HG03196 (cell line): ENCODE results near the gene GRWD1.

Experiments
- ATAC-seq: cut with Tn5 transposase; IDR thresholded peaks from one replicate; pipeline ENCODE4 v1.9.1; 2021; ENCODE audit not compliant: unreplicated experiment

Gene GRWD1

DNA sequence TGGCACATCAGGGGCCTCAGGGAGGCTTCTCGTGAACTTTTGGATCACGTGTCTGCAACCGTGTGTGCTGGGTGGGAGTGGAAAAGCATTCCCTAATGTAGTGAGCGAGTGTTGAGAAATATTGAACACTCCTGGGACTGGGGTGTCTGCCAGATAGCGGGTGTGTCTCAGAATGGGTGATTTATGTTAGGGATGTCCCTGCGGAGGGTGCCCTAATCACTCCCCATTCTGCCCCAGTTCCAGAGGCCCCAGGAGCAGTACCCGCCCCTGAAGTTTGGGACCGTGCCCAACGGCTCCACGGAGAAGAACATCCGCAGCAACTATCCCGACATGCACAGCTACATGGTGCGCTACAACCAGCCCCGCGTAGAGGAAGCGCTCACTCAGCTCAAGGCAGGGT is 24.2 kb upstream of the GRWD1 start:
- ATAC-seq: no peak

DNA sequence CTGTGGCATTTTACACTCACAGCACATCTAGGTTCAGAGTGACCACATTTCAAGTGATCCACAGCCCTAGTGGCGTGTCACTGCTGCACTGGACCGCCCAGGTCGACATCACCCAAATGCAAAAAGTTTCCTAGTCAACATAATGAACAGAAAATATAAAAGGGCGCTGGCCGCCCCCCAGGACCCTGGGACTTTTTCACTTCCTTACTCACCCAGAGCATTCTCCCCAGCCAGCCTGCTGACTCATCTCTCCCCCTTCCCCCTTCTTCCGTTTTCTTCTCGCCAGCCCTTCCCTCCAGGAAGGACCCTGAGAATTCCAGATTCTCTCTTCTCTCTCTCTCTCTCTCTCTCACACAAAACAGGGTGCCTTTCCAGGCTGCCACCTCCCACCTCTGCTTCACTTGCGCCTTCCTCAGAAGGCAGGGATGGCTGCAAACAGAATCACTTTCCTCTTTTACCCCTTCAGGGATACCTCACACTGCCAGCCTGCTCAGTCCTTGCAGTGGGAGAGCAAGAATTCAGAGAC is 21.0 kb upstream of the GRWD1 start:
- no peak for ATAC-seq

GRCh38 chr19:48428670-48429069 is 17.1 kb upstream of the GRWD1 start:
- no peak for ATAC-seq

DNA sequence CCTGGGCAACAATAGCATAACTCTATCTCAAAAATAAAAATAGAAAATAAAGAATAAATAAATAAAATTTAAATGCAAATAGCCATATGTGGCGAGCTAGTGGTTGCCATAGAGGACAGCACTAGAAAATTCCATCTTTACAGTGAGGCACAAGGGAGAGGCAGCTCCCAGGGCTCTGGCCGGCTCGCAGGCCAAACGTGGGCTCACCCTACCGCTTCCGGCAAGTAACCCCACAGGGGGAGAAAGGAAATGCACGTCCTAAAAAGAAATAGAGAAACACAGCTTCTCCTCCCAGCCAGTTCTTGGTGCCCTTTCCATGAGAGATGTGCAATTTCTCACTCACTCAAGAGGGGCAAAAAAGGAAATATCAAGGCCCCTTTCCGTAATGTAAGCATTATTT is 12.4 kb upstream of the GRWD1 start:
- ATAC-seq: no peak

DNA sequence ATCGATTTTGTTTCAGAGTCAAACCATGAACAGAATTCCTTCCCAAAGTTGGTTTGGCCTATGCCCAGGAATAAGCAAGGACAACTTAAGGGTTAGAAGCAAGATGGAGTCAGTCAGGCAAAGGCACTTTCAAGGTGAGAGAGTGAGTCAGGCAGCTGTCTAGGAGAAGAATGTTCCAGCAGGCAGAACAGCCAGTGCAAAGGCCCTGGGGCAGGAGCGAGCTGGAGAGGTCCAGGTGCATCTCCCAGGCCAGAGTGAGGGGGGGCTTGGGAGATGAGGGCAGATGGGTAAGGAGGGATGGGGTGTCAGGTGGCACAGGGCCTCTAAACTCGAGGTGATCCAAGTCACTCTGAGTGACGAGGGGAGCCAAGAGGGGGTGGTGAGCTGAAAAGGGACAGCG is 9.2 kb upstream of the GRWD1 start:
- ATAC-seq: no peak

GRCh38 chr19:48441360-48442050 is 4.3 kb upstream of the GRWD1 start:
- ATAC-seq: no peak

GRCh38 chr19:48442116-48443035 is 3.4 kb upstream of the GRWD1 start:
- no peak for ATAC-seq

- ATAC-seq: no peak
Measured at GRCh38 chr19:48443256-48443655, 2.5 kb upstream of the GRWD1 start.

DNA sequence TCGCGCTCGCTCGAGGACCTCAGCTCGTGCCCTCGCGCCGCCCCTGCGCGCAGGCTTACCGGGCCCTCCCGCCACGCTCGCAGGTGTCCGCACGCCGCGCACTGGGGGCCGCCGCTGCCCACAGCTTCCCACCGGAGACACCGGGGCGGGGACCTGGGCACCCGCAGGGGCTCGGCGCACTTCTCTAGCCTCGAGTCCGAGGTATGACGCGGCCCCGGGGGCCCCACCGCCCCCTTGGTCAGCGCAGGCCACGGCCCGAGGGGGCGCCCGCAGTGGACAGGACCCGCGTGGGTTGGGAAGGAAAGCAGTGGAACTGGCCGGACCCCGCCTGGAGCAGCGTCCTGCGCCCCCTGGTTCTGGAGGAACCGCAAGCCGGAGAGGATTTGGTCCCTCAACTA is 2.1 kb upstream of the GRWD1 start:
- ATAC-seq: no peak

GRCh38 chr19:48444129-48444935 is 1.5 kb upstream of the GRWD1 start:
- no peak for ATAC-seq

DNA sequence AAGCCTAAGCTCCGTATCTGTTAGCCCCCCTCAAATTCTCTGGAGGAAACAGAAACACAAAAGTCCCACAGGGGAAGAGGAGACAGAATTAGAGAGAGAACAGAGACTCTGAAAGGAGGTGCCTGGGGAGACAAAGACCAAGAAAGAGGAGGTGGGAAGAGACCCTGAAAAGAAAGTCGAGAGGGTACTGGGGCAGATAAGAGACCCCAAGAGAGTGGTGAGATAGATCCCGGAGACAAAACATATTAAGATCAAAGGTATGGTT is 915 bp upstream of the GRWD1 start:
- ATAC-seq: no peak

DNA sequence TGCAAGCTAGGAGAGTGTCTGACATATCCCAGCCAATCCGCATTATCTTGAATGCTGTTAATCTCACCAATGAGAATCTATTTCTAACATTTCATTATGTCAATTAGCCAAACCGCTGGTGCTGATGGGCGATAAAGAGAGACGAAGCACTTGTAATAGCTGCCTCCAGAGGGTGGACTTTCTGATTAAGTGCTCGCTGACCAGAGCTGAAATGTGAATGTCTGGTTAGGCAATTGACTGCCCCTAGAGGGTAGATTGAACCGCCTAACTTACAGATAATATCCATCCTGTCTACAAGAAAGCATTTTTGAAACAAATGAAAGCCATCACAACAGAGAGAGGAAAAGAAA is 552 bp upstream of the GRWD1 start:
- ATAC-seq: peak; percentile 9

DNA sequence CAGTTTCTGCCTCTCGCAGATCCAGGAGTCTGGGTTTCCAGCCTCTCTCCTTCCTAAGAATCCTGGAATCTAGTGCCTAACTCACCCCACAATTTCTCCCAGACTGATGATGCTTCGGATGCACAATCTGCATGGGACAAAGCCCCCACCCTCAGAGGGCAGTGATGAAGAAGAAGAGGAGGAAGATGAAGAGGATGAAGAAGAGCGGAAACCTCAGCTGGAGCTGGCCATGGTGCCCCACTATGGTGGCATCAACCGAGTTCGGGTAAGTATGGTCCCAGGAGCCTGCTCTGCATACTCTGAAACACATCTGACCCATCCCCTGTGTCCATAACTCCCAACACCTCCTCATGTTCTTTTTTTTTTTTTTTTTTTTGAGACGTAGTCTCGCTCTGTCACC is 796 bp downstream of the GRWD1 start:
- ATAC-seq: no peak

DNA sequence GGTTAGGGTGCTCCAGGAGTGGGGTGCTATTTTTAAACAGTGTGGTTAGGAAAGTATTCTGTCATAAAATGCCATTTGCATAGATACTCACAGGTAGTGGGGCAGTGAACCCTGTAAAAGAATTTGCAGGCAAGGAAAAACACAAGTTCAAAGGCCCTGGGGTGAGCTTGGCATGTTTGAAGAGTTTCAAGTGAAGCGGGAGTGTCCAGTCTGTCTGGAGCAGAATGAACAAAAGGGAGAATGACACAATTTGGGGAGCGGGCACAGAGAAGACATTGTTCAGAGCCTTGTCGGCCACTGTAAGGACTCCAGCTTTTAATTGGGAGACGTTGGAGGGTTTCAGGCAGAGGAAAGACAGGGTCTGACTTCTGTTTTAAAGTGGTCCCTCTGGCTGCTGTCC is 2.8 kb downstream of the GRWD1 start:
- no peak for ATAC-seq

GRCh38 chr19:48450441-48450840 is 4.7 kb downstream of the GRWD1 start:
- no peak for ATAC-seq

- ATAC-seq: no peak
Measured at GRCh38 chr19:48450863-48451262, 5.1 kb downstream of the GRWD1 start.

DNA sequence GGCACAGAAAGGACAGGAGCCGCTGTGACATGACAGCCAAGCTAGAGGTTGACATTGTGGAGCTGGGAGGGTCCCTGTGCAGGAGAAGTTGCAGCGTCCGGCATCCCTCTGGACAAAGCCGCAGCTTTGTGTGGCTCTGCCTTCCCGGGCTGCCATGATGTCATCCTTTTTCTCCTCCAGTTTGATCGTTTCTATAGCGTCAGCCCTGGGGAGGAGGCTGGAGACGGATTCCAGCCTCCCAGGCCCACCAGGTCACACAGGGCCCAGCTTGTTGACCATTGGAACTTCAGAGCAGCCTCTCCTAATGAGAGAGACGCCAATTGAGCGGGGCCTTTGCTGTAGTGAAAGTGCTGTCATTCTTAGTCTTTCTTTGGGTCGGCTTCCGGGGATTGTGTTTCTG is 5.8 kb downstream of the GRWD1 start:
- ATAC-seq: no peak

DNA sequence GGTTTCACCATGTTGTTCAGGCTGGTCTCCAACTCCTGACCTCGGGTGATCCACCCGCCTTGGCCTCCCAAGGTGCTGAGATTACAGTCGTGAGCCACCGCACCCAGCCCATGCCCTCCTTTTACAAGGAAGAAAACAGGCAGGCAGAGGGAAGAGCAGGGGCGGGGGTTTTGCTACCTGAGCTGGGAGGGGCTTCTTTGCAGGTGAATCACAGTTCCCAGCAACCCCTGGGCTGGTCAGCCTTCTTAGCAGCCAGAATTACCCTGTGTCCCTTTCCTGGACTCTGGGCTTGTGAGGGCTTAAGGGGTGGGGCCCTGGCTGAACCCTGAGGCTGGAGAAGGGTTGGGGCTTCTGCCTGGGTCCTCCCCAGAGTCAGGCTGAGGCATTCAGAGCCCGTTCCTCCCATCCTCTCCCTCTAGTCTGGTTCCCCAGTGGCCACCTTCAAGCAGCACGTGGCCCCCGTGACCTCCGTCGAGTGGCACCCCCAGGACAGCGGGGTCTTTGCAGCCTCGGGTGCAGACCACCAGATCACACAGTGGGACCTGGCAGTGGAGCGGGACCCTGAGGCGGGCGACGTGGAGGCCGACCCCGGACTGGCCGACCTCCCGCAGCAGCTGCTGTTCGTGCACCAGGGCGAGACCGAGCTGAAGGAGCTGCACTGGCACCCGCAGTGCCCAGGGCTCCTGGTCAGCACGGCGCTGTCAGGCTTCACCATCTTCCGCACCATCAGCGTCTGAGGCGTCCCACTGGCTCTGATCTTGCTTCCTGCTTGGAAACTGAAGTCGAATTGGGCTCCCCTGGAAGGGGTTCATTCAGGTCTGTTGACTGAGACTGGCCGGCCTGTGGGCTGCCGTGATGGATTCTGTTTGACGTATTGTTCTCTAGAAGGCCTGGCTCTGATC is 6.8 kb downstream of the GRWD1 start:
- no peak for ATAC-seq

DNA sequence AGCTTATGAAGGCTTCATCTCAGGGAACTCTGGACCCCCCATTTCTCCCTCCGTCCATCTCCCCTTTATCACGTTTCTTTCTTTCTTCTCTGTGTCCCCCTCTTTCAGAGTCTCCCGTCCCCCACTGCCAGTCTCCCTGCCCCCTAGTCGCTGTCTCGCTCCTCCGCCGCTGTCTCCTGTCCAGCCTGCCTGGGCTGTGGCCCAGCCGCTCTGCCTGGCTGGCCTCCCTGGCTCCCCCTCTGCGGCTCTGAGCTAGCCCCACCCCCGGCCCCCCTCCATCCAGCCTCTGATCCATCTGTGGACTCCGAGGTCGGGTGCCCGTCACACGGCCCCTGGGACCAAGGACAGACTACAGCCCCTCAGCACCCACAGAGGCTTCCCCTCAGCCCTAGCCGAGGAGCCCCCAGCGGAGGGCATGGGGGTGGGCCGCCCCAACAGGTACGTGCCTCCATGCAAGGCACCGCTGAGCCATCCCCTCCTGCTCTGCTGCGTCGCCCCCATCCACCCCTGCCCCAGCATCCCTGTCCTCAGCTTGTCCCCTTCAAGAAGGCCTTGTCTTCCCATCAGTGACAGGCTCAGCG is 8.5 kb downstream of the GRWD1 start:
- ATAC-seq: no peak

GRCh38 chr19:48455171-48455907 is 9.6 kb downstream of the GRWD1 start, which contains the start of gene KCNJ14:
Gene KCNJ14, plus strand, starts transcription at chr19:48455574. Its CDS starts 6,151 bp downstream, at chr19:48461725.
- ATAC-seq: no peak
